H1 (cell line): ENCODE data around the gene ZNF83. TPM values are rescaled to one million over a fixed set of nuclear protein-coding genes. Genes with fewer than 3 reads are reported as not detected.

Experiments used
- CTCF ChIA-PET: fragments of 300-600 bp; sonication (Branson Sonifier 250); formaldehyde crosslinking; loops from one replicate; lab custom pipeline; 2021; ENCODE audit not compliant: partially characterized antibody; lab: Charles Lee
- POLR2A ChIA-PET: fragments of 300-600 bp; sonication (Branson Sonifier 250); formaldehyde crosslinking; loops from one replicate; lab custom pipeline; 2021; ENCODE audit warnings: inconsistent platforms; ENCODE audit not compliant: partially characterized antibody; lab: Charles Lee
- DNase-seq, 2 experiments: peaks; one replicate each; pipeline versions ENCODE4 v3.0.0 to v3.0.0-alpha.2; 2010 to 2022; ENCODE audit warnings: low spot score in 2 of 2, low read depth in 1 of 2, mixed read lengths in 1 of 2
- FAIRE-seq: peaks from 2 replicates; lab custom pipeline; 2011; peaks lifted over from hg19 to GRCh38; lab: Jason Lieb, UNC
- H2AFZ ChIP-seq: 2 replicates; pipeline ENCODE4 v1.8.1; 2012; ENCODE audit warnings: low read length, inconsistent platforms
- H2AK5ac ChIP-seq: 2 replicates; pipeline ENCODE4 v1.6.1; 2013; ENCODE audit warnings: low read depth, low read length
- H2BK120ac ChIP-seq: replicated peaks from 2 replicates; pipeline ENCODE3; 2013; ENCODE audit warnings: low read depth, low read length, inconsistent platforms
- H2BK12ac ChIP-seq: 2 replicates; pipeline ENCODE4 v1.6.1; 2013; ENCODE audit warnings: low read depth, low read length
- H2BK15ac ChIP-seq: 2 replicates; pipeline ENCODE4 v1.6.1; 2013; ENCODE audit warnings: low read length
- H2BK20ac ChIP-seq: 2 replicates; pipeline ENCODE4 v1.6.1; 2013; ENCODE audit warnings: low read length
- H2BK5ac ChIP-seq: 2 replicates; pipeline ENCODE4 v1.6.1; 2013; ENCODE audit warnings: low read depth, low read length
- H3K14ac ChIP-seq: 2 replicates; pipeline ENCODE4 v1.6.1; 2013; ENCODE audit warnings: inconsistent platforms; ENCODE audit not compliant: insufficient read length
- H3K18ac ChIP-seq: 2 replicates; pipeline ENCODE4 v1.6.1; 2013; ENCODE audit warnings: low read length; ENCODE audit errors: extremely low read depth
- H3K23ac ChIP-seq: 2 replicates; pipeline ENCODE4 v1.6.1; 2013; ENCODE audit warnings: inconsistent platforms; ENCODE audit not compliant: insufficient read length
- H3K23me2 ChIP-seq: 2 replicates; pipeline ENCODE4 v1.6.1; 2013; ENCODE audit warnings: low read depth, low read length
- H3K27ac ChIP-seq: 2 replicates; pipeline ENCODE4 v1.6.1; 2011; ENCODE audit warnings: low read depth, low read length, inconsistent platforms
- H3K27me3 ChIP-seq, 4 experiments: replicated peaks in 1 of 4; 1 replicate in 1 of 4; 2 replicates in 3 of 4; pipeline versions ENCODE4 v1.6.1 to v1.8.1; 2011 to 2013; ENCODE audit warnings: low read length in 3 of 4, mild to moderate bottlenecking in 3 of 4, inconsistent platforms in 2 of 4, mixed read lengths in 2 of 4, moderate library complexity in 1 of 4; ENCODE audit not compliant: control insufficient read depth in 3 of 4, insufficient read depth in 3 of 4; ENCODE audit errors: extremely low read depth in 1 of 4
- H3K36me3 ChIP-seq, 4 experiments: 2 replicates each; pipeline versions ENCODE4 v1.6.1 to v1.8.1; 2011 to 2013; ENCODE audit warnings: mild to moderate bottlenecking in 4 of 4, low read length in 3 of 4, moderate library complexity in 2 of 4, control low read depth in 1 of 4, inconsistent platforms in 1 of 4; ENCODE audit not compliant: insufficient read depth in 4 of 4, control insufficient read depth in 2 of 4
- H3K4ac ChIP-seq: replicated peaks from 2 replicates; pipeline ENCODE3; 2013; ENCODE audit warnings: low read length, low read depth, mixed read lengths, inconsistent platforms; ENCODE audit not compliant: insufficient read length
- H3K4me1 ChIP-seq, 4 experiments: replicated peaks in 1 of 4; 1 replicate in 1 of 4; 2 replicates in 3 of 4; pipeline versions ENCODE4 v1.6.1 to v1.8.1; 2011 to 2013; ENCODE audit warnings: low read length in 3 of 4, inconsistent platforms in 2 of 4, mixed read lengths in 1 of 4; ENCODE audit not compliant: insufficient read depth in 4 of 4, control insufficient read depth in 3 of 4
- H3K4me2 ChIP-seq, 2 experiments: 2 replicates each; pipeline versions ENCODE4 v1.6.1 to v1.8.1; 2011 to 2013; ENCODE audit warnings: low read depth in 2 of 2, low read length in 2 of 2, control low read depth in 1 of 2, inconsistent platforms in 1 of 2, mild to moderate bottlenecking in 1 of 2; ENCODE audit not compliant: insufficient read depth in 1 of 2
- H3K4me3 ChIP-seq, 4 experiments: fragments of 200-600, 300-600 bp in 1 of 4; sonication (generic), shearing (Covaris generic), sonication (Bioruptor Twin) in 1 of 4; 2 replicates each; pipeline versions ENCODE4 v1.5.1 to v1.8.1; 2011 to 2016; ENCODE audit warnings: low read length in 4 of 4, low read depth in 3 of 4, control low read depth in 2 of 4, inconsistent platforms in 2 of 4, mild to moderate bottlenecking in 2 of 4, mixed read lengths in 1 of 4, moderate library complexity in 1 of 4; ENCODE audit not compliant: insufficient read depth in 2 of 4; ENCODE audit errors: extremely low read depth in 1 of 4
- H3K56ac ChIP-seq: replicated peaks from 2 replicates; pipeline ENCODE3; 2013; ENCODE audit warnings: low read depth, mild to moderate bottlenecking, mixed read lengths, low read length, inconsistent platforms; ENCODE audit not compliant: insufficient read length
- H3K79me1 ChIP-seq: 2 replicates; pipeline ENCODE4 v1.6.1; 2013; ENCODE audit warnings: low read depth, low read length, control low read depth
- H3K79me2 ChIP-seq, 2 experiments: 2 replicates each; pipeline versions ENCODE4 v1.6.1 to v1.8.1; 2012 to 2013; ENCODE audit warnings: low read length in 2 of 2, mild to moderate bottlenecking in 2 of 2, inconsistent platforms in 1 of 2; ENCODE audit not compliant: insufficient read depth in 2 of 2, control insufficient read depth in 1 of 2
- H3K9ac ChIP-seq, 4 experiments: replicated peaks in 1 of 4; 1 replicate in 1 of 4; 2 replicates in 3 of 4; pipeline versions ENCODE4 v1.6.1 to v1.8.1; 2011 to 2013; ENCODE audit warnings: low read depth in 3 of 4, low read length in 3 of 4, control low read depth in 2 of 4, mild to moderate bottlenecking in 2 of 4, moderate library complexity in 2 of 4, inconsistent platforms in 1 of 4; ENCODE audit errors: extremely low read depth in 1 of 4
- H3K9me3 ChIP-seq, 2 experiments: 2 replicates each; pipeline versions ENCODE4 v1.6.1 to v1.8.1; 2012 to 2013; ENCODE audit warnings: mild to moderate bottlenecking in 2 of 2, moderate library complexity in 2 of 2, control low read depth in 1 of 2, inconsistent platforms in 1 of 2, low read depth in 1 of 2, low read length in 1 of 2, mixed read lengths in 1 of 2; ENCODE audit not compliant: insufficient read depth in 2 of 2
- H4K20me1 ChIP-seq, 2 experiments: replicated peaks in 1 of 2; 2 replicates each; pipeline versions ENCODE3 to v1.8.1; 2011 to 2013; ENCODE audit warnings: inconsistent platforms in 2 of 2, low read length in 2 of 2, mild to moderate bottlenecking in 1 of 2; ENCODE audit not compliant: insufficient read depth in 2 of 2, control insufficient read depth in 1 of 2
- H4K5ac ChIP-seq: 2 replicates; pipeline ENCODE4 v1.6.1; 2013; ENCODE audit warnings: low read length, low read depth, mixed read lengths, inconsistent platforms; ENCODE audit not compliant: insufficient read length
- H4K8ac ChIP-seq: 2 replicates; pipeline ENCODE4 v1.8.0; 2013; ENCODE audit warnings: mild to moderate bottlenecking, moderate library complexity, low read length, inconsistent platforms; ENCODE audit not compliant: insufficient read depth; ENCODE audit errors: extremely low read depth
- H4K91ac ChIP-seq: replicated peaks from 2 replicates; pipeline ENCODE3; 2013; ENCODE audit warnings: low read length, mixed read lengths, inconsistent platforms; ENCODE audit not compliant: insufficient read length
- ATF2 ChIP-seq: IDR thresholded peaks from 2 replicates; pipeline ENCODE4 v1.6.1; 2012; ENCODE audit warnings: low read length, inconsistent platforms
- NRF1 ChIP-seq: IDR thresholded peaks from 2 replicates; pipeline ENCODE4 v1.6.1; 2011; ENCODE audit warnings: mild to moderate bottlenecking, low read depth, low read length, improper control_type of control experiment
- RAD21 ChIP-seq, 2 experiments: IDR thresholded peaks in 1 of 2; conservative IDR thresholded peaks in 1 of 2; 2 replicates each; pipeline ENCODE4 v1.6.1; 2011; ENCODE audit warnings: low read depth in 2 of 2, low read length in 2 of 2, improper control_type of control experiment in 1 of 2, inconsistent platforms in 1 of 2, mild to moderate bottlenecking in 1 of 2, moderate library complexity in 1 of 2
- YY1 ChIP-seq: IDR thresholded peaks from 2 replicates; pipeline ENCODE4 v1.6.1; 2011; ENCODE audit warnings: low read depth, mild to moderate bottlenecking, low read length
- WGBS, 2 experiments: shearing (Covaris generic) in 1 of 2; methylation state at CpG; one replicate each; pipeline versions ENCODE4 v1.1.6 to v1.1.7; 2013 to 2015; ENCODE audit warnings: low lambda C conversion rate in 2 of 2, mixed read lengths in 2 of 2, inconsistent platforms in 1 of 2, low coverage in 1 of 2, missing lambda C conversion rate in 1 of 2; ENCODE audit not compliant: insufficient replicate concordance in 2 of 2, insufficient coverage in 1 of 2, insufficient read length in 1 of 2; ENCODE audit errors: extremely low coverage in 1 of 2, missing lambda C conversion rate in 1 of 2; 5-methylcytosine and 5-hydroxymethylcytosine counted together
- polyA plus RNA-seq, 7 experiments: library from polyadenylated mRNA; depleted of rRNA in 3 of 7; stranded (reverse) in 5 of 7; unstranded in 2 of 7; fragments of >200 nt in 5 of 7; fragments of 200-250 nt in 2 of 7; gene quantifications; 1 replicate in 5 of 7; 2 replicates in 1 of 7; 4 replicates in 1 of 7; pipeline versions ENCODE4 v1.2.1 to v1.2.3, GENCODE V29; 2011 to 2013; ENCODE audit warnings: missing spikeins in 2 of 7, mixed read lengths in 2 of 7
- total RNA-seq: library from RNA; stranded (reverse); fragmentation: NEBNext Ultra II Directional; extraction: Animal tissue kit (Norgen Biotek cat#: 25700); gene quantifications from 2 replicates; pipeline ENCODE4 v1.2.1, GENCODE V29; 2021
- TF ChIP-seq, protein P1 (sequence below), 3 experiments: IDR thresholded peaks; 1 replicate in 2 of 3; 2 replicates in 1 of 3; pipeline versions ENCODE4 v1.5.1 to v1.6.1; 2011; ENCODE audit warnings: low read length in 3 of 3, mild to moderate bottlenecking in 3 of 3, inconsistent platforms in 2 of 3, low read depth in 1 of 3, moderate library complexity in 1 of 3; ENCODE audit not compliant: insufficient read depth in 1 of 3; ENCODE audit errors: control extremely low read depth in 1 of 3

Gene ZNF83
- total and polyA plus RNA-seq, 2 of the 8 experiments (the other 6 are each of a cell fraction or from before 2014, with no cell fraction given): 13.2 to 19.4 TPM

- H2BK120ac ChIP-seq: no peak overlapping the region
- no peaks in the 10 kb centered on the region; a peak in 1 of 7 replicates for H3K4me1 ChIP-seq
- H2BK20ac ChIP-seq: no peak overlapping the region
- TF ChIP-seq, protein P1, sequence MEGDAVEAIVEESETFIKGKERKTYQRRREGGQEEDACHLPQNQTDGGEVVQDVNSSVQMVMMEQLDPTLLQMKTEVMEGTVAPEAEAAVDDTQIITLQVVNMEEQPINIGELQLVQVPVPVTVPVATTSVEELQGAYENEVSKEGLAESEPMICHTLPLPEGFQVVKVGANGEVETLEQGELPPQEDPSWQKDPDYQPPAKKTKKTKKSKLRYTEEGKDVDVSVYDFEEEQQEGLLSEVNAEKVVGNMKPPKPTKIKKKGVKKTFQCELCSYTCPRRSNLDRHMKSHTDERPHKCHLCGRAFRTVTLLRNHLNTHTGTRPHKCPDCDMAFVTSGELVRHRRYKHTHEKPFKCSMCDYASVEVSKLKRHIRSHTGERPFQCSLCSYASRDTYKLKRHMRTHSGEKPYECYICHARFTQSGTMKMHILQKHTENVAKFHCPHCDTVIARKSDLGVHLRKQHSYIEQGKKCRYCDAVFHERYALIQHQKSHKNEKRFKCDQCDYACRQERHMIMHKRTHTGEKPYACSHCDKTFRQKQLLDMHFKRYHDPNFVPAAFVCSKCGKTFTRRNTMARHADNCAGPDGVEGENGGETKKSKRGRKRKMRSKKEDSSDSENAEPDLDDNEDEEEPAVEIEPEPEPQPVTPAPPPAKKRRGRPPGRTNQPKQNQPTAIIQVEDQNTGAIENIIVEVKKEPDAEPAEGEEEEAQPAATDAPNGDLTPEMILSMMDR (IDR thresholded peaks at IDR 0.05; ENCODE audit: control extremely low read depth in 1 of 3, insufficient read depth in 1 of 3, low read depth in 1 of 3, low read length in 3 of 3): peak in 1 of 3 experiments; percentile 6; a peak in 1 of 4 replicates
- TF ChIP-seq ATF2 (no peak), RAD21 (IDR thresholded peaks at IDR 0.05 in 1 of 2, conservative IDR thresholded peaks at IDR 0.05 in 1 of 2; ENCODE audit: low read depth in 2 of 2, low read length in 2 of 2) (peak in 1 of 2 experiments; percentile 27; a peak in 2 of 4 replicates), NRF1 (no peak), YY1 (no peak)
- no peaks in the 10 kb centered on the region for H4K20me1 ChIP-seq
- no peaks in the 10 kb centered on the region for H3K79me2 ChIP-seq
- H2BK5ac ChIP-seq: no peak overlapping the region
- POLR2A ChIA-PET: no interaction called here
- H3K14ac ChIP-seq: no peak overlapping the region
- H3K23ac ChIP-seq: no peak overlapping the region
- no peak overlapping the region; the same call in 1 of the 2 replicates for H4K8ac ChIP-seq
- no peak overlapping the region for H4K5ac ChIP-seq
- DNase-seq (no peak), FAIRE-seq (no peak)
- no peaks in the 10 kb centered on the region for H3K9me3 ChIP-seq
- H3K23me2 ChIP-seq: no peaks in the 10 kb centered on the region
- no peak overlapping the region for H3K4me2 ChIP-seq
- CTCF ChIA-PET: interaction anchor here (0.7 to 4.1 kb wide), 9 partner anchors 9 to 315 kb away, joined by 3 to 15 read pairs (median 3); no protein-coding TSS in a partner anchor
- no peak overlapping the region for H3K27ac ChIP-seq
- peaks cover 0 to 5% (median 2%) of the 10 kb centered on the region in 4 experiments; a peak in 3 of 8 replicates for H3K36me3 ChIP-seq
- H2BK12ac ChIP-seq: no peak overlapping the region
- H3K4me3 ChIP-seq: no peak overlapping the region
- no peak overlapping the region for H3K9ac ChIP-seq
- H3K27me3 ChIP-seq: no peaks in the 10 kb centered on the region
- WGBS, 2 experiments: 85% methylated on average over 5 of the region's 5 CpGs; no CpG with 5 or more reads in 1 of the 2 experiments
- H3K79me1 ChIP-seq: no peaks in the 10 kb centered on the region
- no peak overlapping the region for H2AFZ ChIP-seq
- H4K91ac ChIP-seq: no peak overlapping the region
- H3K4ac ChIP-seq: no peak overlapping the region
- H3K56ac ChIP-seq: no peak overlapping the region
- H2BK15ac ChIP-seq: no peak overlapping the region
- H3K18ac ChIP-seq: no peak overlapping the region
- no peak overlapping the region for H2AK5ac ChIP-seq
Observed at GRCh38 chr19:52658595-52658994, 20.4 kb upstream of the ZNF83 start.
